Measurements from ENCODE around the gene IGF2BP3. TPM values are rescaled to one million over a fixed set of nuclear protein-coding genes. Genes with fewer than 3 reads are reported as not detected.

IGF2BP3 gene
- total and polyA plus RNA-seq, 5 donors from 2014 or later: 1.7 TPM; not detected in 4

GRCh38 chr7:23298141-23298881 lies 172.0 kb downstream of the IGF2BP3 start:
- ATAC-seq (ENCODE audit: low read depth in 2 of 2) (no peak), DNase-seq (no peak)
- Mint-ChIP-seq H3K36me3 (peaks cover 19% of the 10 kb centered on the region), H3K4me1 (peaks cover 17 to 48% (median 31%) of the 10 kb centered on the region in 4 donors), H3K27ac (peak overlapping the region; percentile 97 to 99 (median 97)), H3K4me3 (peak overlapping the region; percentile 84 to 97 (median 94)), H3K9me3 (peaks cover 0 to 1% (median 0%) of the 10 kb centered on the region in 7 donors), H3K27me3 (peaks cover 11% of the 10 kb centered on the region)
- H3K4me3 ChIP-seq (ENCODE audit: low read depth, low read length): peak overlapping the region; percentile 89
- no peaks in the 10 kb centered on the region for H3K9me3 ChIP-seq (ENCODE audit: control insufficient read depth in 2 of 2, low read length in 2 of 2)
- no peaks in the 10 kb centered on the region for H3K27me3 ChIP-seq (ENCODE audit: control insufficient read depth, insufficient read depth, low read length)
- H3K36me3 ChIP-seq (ENCODE audit: control insufficient read depth, insufficient read depth, low read length): peaks cover 6% of the 10 kb centered on the region
- peaks cover 34% of the 10 kb centered on the region for H3K4me1 ChIP-seq (ENCODE audit: control insufficient read depth, insufficient read depth, low read length, poor library complexity, severe bottlenecking)
- H3K27ac ChIP-seq (ENCODE audit: insufficient read depth, low read length, poor library complexity, severe bottlenecking): peak overlapping the region; percentile 81

GRCh38 chr7:23295401-23295697 lies 174.9 kb downstream of the IGF2BP3 start:
- Mint-ChIP-seq H3K36me3 (peaks cover 4% of the 10 kb centered on the region), H3K4me3 (peak overlapping the region in 1 of 4 donors; percentile 64), H3K4me1 (peaks cover 5 to 19% (median 13%) of the 10 kb centered on the region in 4 donors), H3K27ac (no peak overlapping the region), H3K9me3 (peaks cover 0 to 1% (median 0%) of the 10 kb centered on the region in 7 donors), H3K27me3 (peaks cover 14% of the 10 kb centered on the region)
- Histone ChIP-seq H3K36me3 (ENCODE audit: control insufficient read depth, insufficient read depth, low read length) (no peaks in the 10 kb centered on the region), H3K4me3 (ENCODE audit: low read depth, low read length) (no peak overlapping the region), H3K27ac (ENCODE audit: insufficient read depth, low read length, poor library complexity, severe bottlenecking) (no peak overlapping the region), H3K4me1 (ENCODE audit: control insufficient read depth, insufficient read depth, low read length, poor library complexity, severe bottlenecking) (peaks cover 14% of the 10 kb centered on the region), H3K9me3 (ENCODE audit: control insufficient read depth in 2 of 2, low read length in 2 of 2) (no peaks in the 10 kb centered on the region), H3K27me3 (ENCODE audit: control insufficient read depth, insufficient read depth, low read length) (no peaks in the 10 kb centered on the region)
- ATAC-seq (ENCODE audit: low read depth in 2 of 2) (no peak), DNase-seq (no peak)

- H3K36me3 Mint-ChIP-seq: peaks cover 4% of the 10 kb centered on the region
- peak overlapping the region in 2 of 4 donors; percentile 15 to 64 for H3K4me3 Mint-ChIP-seq
- Histone ChIP-seq H3K4me3 (ENCODE audit: low read depth, low read length) (no peak overlapping the region), H3K9me3 (ENCODE audit: control insufficient read depth in 2 of 2, low read length in 2 of 2) (no peaks in the 10 kb centered on the region), H3K4me1 (ENCODE audit: control insufficient read depth, insufficient read depth, low read length, poor library complexity, severe bottlenecking) (peaks cover 9% of the 10 kb centered on the region), H3K36me3 (ENCODE audit: control insufficient read depth, insufficient read depth, low read length) (no peaks in the 10 kb centered on the region), H3K27ac (ENCODE audit: insufficient read depth, low read length, poor library complexity, severe bottlenecking) (no peak overlapping the region), H3K27me3 (ENCODE audit: control insufficient read depth, insufficient read depth, low read length) (no peaks in the 10 kb centered on the region)
- DNase-seq (no peak), ATAC-seq (ENCODE audit: low read depth in 2 of 2) (no peak)
- no peak overlapping the region for H3K27ac Mint-ChIP-seq
- H3K27me3 Mint-ChIP-seq: peaks cover 14% of the 10 kb centered on the region
- peaks cover 0 to 1% (median 0%) of the 10 kb centered on the region in 7 donors for H3K9me3 Mint-ChIP-seq
- H3K4me1 Mint-ChIP-seq: peaks cover under 1 to 17% (median 9%) of the 10 kb centered on the region in 4 donors
Measured at GRCh38 chr7:23294549-23295400, 175.5 kb downstream of the IGF2BP3 start.

- Mint-ChIP-seq H3K4me3 (no peak overlapping the region), H3K27me3 (peaks cover 9% of the 10 kb centered on the region), H3K36me3 (no peaks in the 10 kb centered on the region), H3K9me3 (peaks cover 0 to 1% (median 0%) of the 10 kb centered on the region in 7 donors), H3K4me1 (peaks cover 0 to 12% (median 3%) of the 10 kb centered on the region in 4 donors), H3K27ac (no peak overlapping the region)
- Histone ChIP-seq H3K27me3 (ENCODE audit: control insufficient read depth, insufficient read depth, low read length) (no peaks in the 10 kb centered on the region), H3K27ac (ENCODE audit: insufficient read depth, low read length, poor library complexity, severe bottlenecking) (no peak overlapping the region), H3K4me3 (ENCODE audit: low read depth, low read length) (no peak overlapping the region), H3K4me1 (ENCODE audit: control insufficient read depth, insufficient read depth, low read length, poor library complexity, severe bottlenecking) (peaks cover under 1% of the 10 kb centered on the region), H3K36me3 (ENCODE audit: control insufficient read depth, insufficient read depth, low read length) (no peaks in the 10 kb centered on the region), H3K9me3 (ENCODE audit: control insufficient read depth in 2 of 2, low read length in 2 of 2) (no peaks in the 10 kb centered on the region)
- DNase-seq: no peak
- no peak for ATAC-seq (ENCODE audit: low read depth in 2 of 2)
Measured at GRCh38 chr7:23293500-23294073, 176.7 kb downstream of the IGF2BP3 start.

GRCh38 chr7:23292623-23293022 lies 177.7 kb downstream of the IGF2BP3 start:
- Mint-ChIP-seq H3K4me3 (no peak overlapping the region), H3K36me3 (no peaks in the 10 kb centered on the region), H3K4me1 (peaks cover 0 to 14% (median 2%) of the 10 kb centered on the region in 4 donors), H3K9me3 (peaks cover 0 to under 1% (median 0%) of the 10 kb centered on the region in 7 donors), H3K27ac (no peak overlapping the region), H3K27me3 (peaks cover 14% of the 10 kb centered on the region)
- H3K9me3 ChIP-seq (ENCODE audit: control insufficient read depth in 2 of 2, low read length in 2 of 2): no peaks in the 10 kb centered on the region
- no peaks in the 10 kb centered on the region for H3K36me3 ChIP-seq (ENCODE audit: control insufficient read depth, insufficient read depth, low read length)
- no peaks in the 10 kb centered on the region for H3K4me1 ChIP-seq (ENCODE audit: control insufficient read depth, insufficient read depth, low read length, poor library complexity, severe bottlenecking)
- no peak overlapping the region for H3K4me3 ChIP-seq (ENCODE audit: low read depth, low read length)
- ATAC-seq (ENCODE audit: low read depth in 2 of 2) (no peak), DNase-seq (no peak)
- H3K27me3 ChIP-seq (ENCODE audit: control insufficient read depth, insufficient read depth, low read length): no peaks in the 10 kb centered on the region
- no peak overlapping the region for H3K27ac ChIP-seq (ENCODE audit: insufficient read depth, low read length, poor library complexity, severe bottlenecking)

GRCh38 chr7:23291957-23292560 lies 178.2 kb downstream of the IGF2BP3 start:
- H3K4me1 Mint-ChIP-seq: peaks cover 0 to 18% (median 2%) of the 10 kb centered on the region in 4 donors
- DNase-seq (no peak), ATAC-seq (ENCODE audit: low read depth in 2 of 2) (no peak)
- Histone ChIP-seq H3K36me3 (ENCODE audit: control insufficient read depth, insufficient read depth, low read length) (no peaks in the 10 kb centered on the region), H3K4me3 (ENCODE audit: low read depth, low read length) (no peak overlapping the region), H3K27ac (ENCODE audit: insufficient read depth, low read length, poor library complexity, severe bottlenecking) (no peak overlapping the region), H3K9me3 (ENCODE audit: control insufficient read depth in 2 of 2, low read length in 2 of 2) (no peaks in the 10 kb centered on the region), H3K27me3 (ENCODE audit: control insufficient read depth, insufficient read depth, low read length) (no peaks in the 10 kb centered on the region), H3K4me1 (ENCODE audit: control insufficient read depth, insufficient read depth, low read length, poor library complexity, severe bottlenecking) (no peaks in the 10 kb centered on the region)
- H3K9me3 Mint-ChIP-seq: no peaks in the 10 kb centered on the region
- H3K27ac Mint-ChIP-seq: no peak overlapping the region
- peaks cover 14% of the 10 kb centered on the region for H3K27me3 Mint-ChIP-seq
- no peaks in the 10 kb centered on the region for H3K36me3 Mint-ChIP-seq
- H3K4me3 Mint-ChIP-seq: peak overlapping the region in 1 of 4 donors; percentile 47

- no peak overlapping the region for H3K4me3 ChIP-seq (ENCODE audit: low read depth, low read length)
- Mint-ChIP-seq H3K9me3 (no peaks in the 10 kb centered on the region), H3K4me3 (no peak overlapping the region), H3K27ac (no peak overlapping the region), H3K4me1 (peaks cover 0 to 18% (median 2%) of the 10 kb centered on the region in 4 donors), H3K27me3 (peaks cover 14% of the 10 kb centered on the region), H3K36me3 (no peaks in the 10 kb centered on the region)
- no peaks in the 10 kb centered on the region for H3K27me3 ChIP-seq (ENCODE audit: control insufficient read depth, insufficient read depth, low read length)
- H3K4me1 ChIP-seq (ENCODE audit: control insufficient read depth, insufficient read depth, low read length, poor library complexity, severe bottlenecking): no peaks in the 10 kb centered on the region
- H3K9me3 ChIP-seq (ENCODE audit: control insufficient read depth in 2 of 2, low read length in 2 of 2): no peaks in the 10 kb centered on the region
- no peaks in the 10 kb centered on the region for H3K36me3 ChIP-seq (ENCODE audit: control insufficient read depth, insufficient read depth, low read length)
- no peak overlapping the region for H3K27ac ChIP-seq (ENCODE audit: insufficient read depth, low read length, poor library complexity, severe bottlenecking)
- ATAC-seq (ENCODE audit: low read depth in 2 of 2) (no peak), DNase-seq (no peak)
Measured at GRCh38 chr7:23290993-23291392, 179.3 kb downstream of the IGF2BP3 start.
